Ovary (tissue), 3 donors: ENCODE data around the gene COL5A2.

Source experiments
- POLR2A ChIP-seq: fragments of 450-650 bp; IDR thresholded peaks from one replicate; pipeline ENCODE4 v1.6.1; 2017; ENCODE audit warnings: antibody characterized with exemption, mild to moderate bottlenecking, moderate library complexity
- TF ChIP-seq, protein P1 (sequence below), 3 donors: fragments of 450-650 bp in 2 of 3; fragments of 200-600 bp in 1 of 3; IDR thresholded peaks; one replicate each; pipeline versions ENCODE4 v1.5.1 to v1.8.0; 2016 to 2022; ENCODE audit warnings: antibody characterized with exemption in 3 of 3, mild to moderate bottlenecking in 1 of 3
- donor health status: DM: no; HTN: no; CAD: no.

DNA sequence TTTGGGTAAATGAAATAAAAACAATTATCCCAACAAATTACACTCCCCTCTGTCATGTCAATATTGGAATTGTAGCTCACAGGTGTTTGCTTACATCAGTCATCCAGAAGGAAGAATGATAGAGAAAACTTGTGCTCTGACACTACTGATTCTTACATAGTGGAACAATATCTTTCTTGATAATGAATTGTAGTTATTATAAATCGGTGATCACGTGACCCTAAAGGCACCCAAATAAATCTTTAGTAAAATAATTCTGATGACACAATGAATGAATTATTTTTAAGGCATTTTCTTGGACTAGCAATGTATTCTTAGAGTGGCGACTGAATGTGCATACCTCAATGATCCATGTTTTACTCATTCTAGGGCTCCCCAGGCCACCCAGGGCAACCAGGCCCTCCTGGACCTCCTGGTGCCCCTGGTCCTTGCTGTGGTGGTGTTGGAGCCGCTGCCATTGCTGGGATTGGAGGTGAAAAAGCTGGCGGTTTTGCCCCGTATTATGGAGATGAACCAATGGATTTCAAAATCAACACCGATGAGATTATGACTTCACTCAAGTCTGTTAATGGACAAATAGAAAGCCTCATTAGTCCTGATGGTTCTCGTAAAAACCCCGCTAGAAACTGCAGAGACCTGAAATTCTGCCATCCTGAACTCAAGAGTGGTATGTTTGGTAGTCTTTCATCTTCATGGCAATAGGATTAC is 170.9 kb downstream of the COL5A2 start:
- TF ChIP-seq, protein P1, sequence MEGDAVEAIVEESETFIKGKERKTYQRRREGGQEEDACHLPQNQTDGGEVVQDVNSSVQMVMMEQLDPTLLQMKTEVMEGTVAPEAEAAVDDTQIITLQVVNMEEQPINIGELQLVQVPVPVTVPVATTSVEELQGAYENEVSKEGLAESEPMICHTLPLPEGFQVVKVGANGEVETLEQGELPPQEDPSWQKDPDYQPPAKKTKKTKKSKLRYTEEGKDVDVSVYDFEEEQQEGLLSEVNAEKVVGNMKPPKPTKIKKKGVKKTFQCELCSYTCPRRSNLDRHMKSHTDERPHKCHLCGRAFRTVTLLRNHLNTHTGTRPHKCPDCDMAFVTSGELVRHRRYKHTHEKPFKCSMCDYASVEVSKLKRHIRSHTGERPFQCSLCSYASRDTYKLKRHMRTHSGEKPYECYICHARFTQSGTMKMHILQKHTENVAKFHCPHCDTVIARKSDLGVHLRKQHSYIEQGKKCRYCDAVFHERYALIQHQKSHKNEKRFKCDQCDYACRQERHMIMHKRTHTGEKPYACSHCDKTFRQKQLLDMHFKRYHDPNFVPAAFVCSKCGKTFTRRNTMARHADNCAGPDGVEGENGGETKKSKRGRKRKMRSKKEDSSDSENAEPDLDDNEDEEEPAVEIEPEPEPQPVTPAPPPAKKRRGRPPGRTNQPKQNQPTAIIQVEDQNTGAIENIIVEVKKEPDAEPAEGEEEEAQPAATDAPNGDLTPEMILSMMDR (IDR thresholded peaks at IDR 0.05): no peak
- TF ChIP-seq POLR2A: no peak
